Measurements from ENCODE around the gene TBC1D9B. TPM values are rescaled to one million over a fixed set of nuclear protein-coding genes. Genes with fewer than 3 reads are reported as not detected.

TBC1D9B gene
- total RNA-seq, 1 experiment from 2014 or later, result 44.9 TPM

DNA sequence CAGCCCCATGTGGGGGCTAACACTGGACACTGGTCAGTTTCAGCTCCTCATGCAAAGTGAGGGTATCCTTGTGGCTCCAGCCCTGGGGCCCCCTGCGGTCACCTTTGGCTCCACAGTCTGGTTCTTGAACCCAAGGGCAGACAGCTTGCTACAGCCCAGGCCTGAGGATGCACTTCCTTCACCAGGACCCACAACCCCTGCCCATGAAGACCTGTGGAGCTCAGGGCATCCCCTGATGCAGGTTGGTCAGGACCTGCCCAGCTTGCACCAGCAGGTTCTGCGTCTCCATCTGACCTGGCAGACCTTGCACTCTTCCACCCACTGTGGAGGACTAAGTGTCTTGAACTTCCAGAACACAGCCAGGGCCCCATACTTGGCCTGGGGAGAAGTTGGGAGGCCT is 45.4 kb downstream of the TBC1D9B start:
- Histone ChIP-seq H3K79me2 (ENCODE audit: low read length) (peaks cover 10% of the 10 kb centered on the region), H3K36me3 (ENCODE audit: low read depth, low read length) (no peaks in the 10 kb centered on the region; the same call in 1 of the 2 replicates), H3K4me3 (ENCODE audit: low read length) (no peak overlapping the region), H3K4me1 (ENCODE audit: insufficient read depth, low read length) (no peaks in the 10 kb centered on the region), H3K4me2 (ENCODE audit: low read length) (no peak overlapping the region), H3K27ac (ENCODE audit: low read length) (no peak overlapping the region), H3K9me2 (replicated peaks; ENCODE audit: low read length) (no peaks in the 10 kb centered on the region), H3K27me3 (ENCODE audit: low read length) (no peaks in the 10 kb centered on the region), H3K9ac (ENCODE audit: low read length) (no peak overlapping the region), H4K20me1 (ENCODE audit: low read length) (no peaks in the 10 kb centered on the region), H3K9me3 (ENCODE audit: low read length) (no peaks in the 10 kb centered on the region), H3F3A (ENCODE audit: low read length, unreplicated experiment) (no peaks in the 10 kb centered on the region), H2AFZ (ENCODE audit: low read length) (no peak overlapping the region)
- TF ChIP-seq, protein P1, sequence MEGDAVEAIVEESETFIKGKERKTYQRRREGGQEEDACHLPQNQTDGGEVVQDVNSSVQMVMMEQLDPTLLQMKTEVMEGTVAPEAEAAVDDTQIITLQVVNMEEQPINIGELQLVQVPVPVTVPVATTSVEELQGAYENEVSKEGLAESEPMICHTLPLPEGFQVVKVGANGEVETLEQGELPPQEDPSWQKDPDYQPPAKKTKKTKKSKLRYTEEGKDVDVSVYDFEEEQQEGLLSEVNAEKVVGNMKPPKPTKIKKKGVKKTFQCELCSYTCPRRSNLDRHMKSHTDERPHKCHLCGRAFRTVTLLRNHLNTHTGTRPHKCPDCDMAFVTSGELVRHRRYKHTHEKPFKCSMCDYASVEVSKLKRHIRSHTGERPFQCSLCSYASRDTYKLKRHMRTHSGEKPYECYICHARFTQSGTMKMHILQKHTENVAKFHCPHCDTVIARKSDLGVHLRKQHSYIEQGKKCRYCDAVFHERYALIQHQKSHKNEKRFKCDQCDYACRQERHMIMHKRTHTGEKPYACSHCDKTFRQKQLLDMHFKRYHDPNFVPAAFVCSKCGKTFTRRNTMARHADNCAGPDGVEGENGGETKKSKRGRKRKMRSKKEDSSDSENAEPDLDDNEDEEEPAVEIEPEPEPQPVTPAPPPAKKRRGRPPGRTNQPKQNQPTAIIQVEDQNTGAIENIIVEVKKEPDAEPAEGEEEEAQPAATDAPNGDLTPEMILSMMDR (conservative IDR thresholded peaks at IDR 0.05; ENCODE audit: low read depth, low read length), result no peak
- TF ChIP-seq EZH2 (IDR thresholded peaks at IDR 0.05; ENCODE audit: low read length, unreplicated experiment), result no peak
- no peak for TF ChIP-seq EZH2phosphoT487 (IDR thresholded peaks at IDR 0.05; ENCODE audit: borderline replicate concordance, low read length)
- DNase-seq (no peak), ATAC-seq (no peak)
- ChIA-PET CTCF (no interaction called here), POLR2A (ENCODE audit: unreplicated experiment) (no interaction called here)
- TSS peak; percentile 9 for BruUV-seq (replicated peaks)
- intact Hi-C loops (cut with micrococcal nuclease), result no loop called here

DNA sequence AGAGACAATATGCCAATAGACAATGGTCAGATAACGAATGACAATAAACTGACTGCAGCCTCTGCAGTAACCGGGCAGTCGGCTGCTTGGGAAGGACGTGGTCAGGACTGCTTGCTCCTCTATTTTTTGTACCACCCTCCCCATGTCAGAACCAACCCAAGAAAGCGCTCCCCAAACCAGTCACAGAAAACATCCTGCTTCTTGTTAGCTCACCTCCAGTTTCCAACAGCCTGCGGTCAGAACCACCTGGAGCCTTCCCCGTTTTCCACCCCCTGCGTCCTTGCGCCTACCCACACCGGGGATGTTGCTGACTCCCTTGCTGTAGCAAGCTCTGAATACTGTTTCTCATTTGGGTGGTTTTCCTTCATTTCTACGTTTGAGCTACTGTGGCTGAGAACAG is 47.4 kb downstream of the TBC1D9B start:
- ATAC-seq (no peak), DNase-seq (no peak)
- H3K4me1 ChIP-seq (ENCODE audit: insufficient read depth, low read length), result no peaks in the 10 kb centered on the region
- no TSS peak for BruUV-seq (replicated peaks)
- peak overlapping the region; percentile 98 for H3K4me2 ChIP-seq (ENCODE audit: low read length)
- CTCF ChIA-PET, result no interaction called here
- POLR2A ChIA-PET (ENCODE audit: unreplicated experiment), result no interaction called here
- H3F3A ChIP-seq (ENCODE audit: low read length, unreplicated experiment), result no peaks in the 10 kb centered on the region
- no peaks in the 10 kb centered on the region for H3K27me3 ChIP-seq (ENCODE audit: low read length)
- H3K9me3 ChIP-seq (ENCODE audit: low read length), result no peaks in the 10 kb centered on the region
- intact Hi-C loops (cut with micrococcal nuclease), result no loop called here
- H2AFZ ChIP-seq (ENCODE audit: low read length), result no peak overlapping the region
- H3K79me2 ChIP-seq (ENCODE audit: low read length), result peaks cover 23% of the 10 kb centered on the region
- no peaks in the 10 kb centered on the region; the same call in 1 of the 2 replicates for H3K36me3 ChIP-seq (ENCODE audit: low read depth, low read length)
- TF ChIP-seq, protein P1 (conservative IDR thresholded peaks at IDR 0.05; ENCODE audit: low read depth, low read length), result no peak
- TF ChIP-seq EZH2phosphoT487 (IDR thresholded peaks at IDR 0.05; ENCODE audit: borderline replicate concordance, low read length) (no peak), EZH2 (IDR thresholded peaks at IDR 0.05; ENCODE audit: low read length, unreplicated experiment) (no peak)
- no peaks in the 10 kb centered on the region for H4K20me1 ChIP-seq (ENCODE audit: low read length)
- H3K9ac ChIP-seq (ENCODE audit: low read length), result no peak overlapping the region
- H3K4me3 ChIP-seq (ENCODE audit: low read length), result peak overlapping the region; percentile 95; the same call in 1 of the 2 replicates
- no peak overlapping the region for H3K27ac ChIP-seq (ENCODE audit: low read length)
- H3K9me2 ChIP-seq (replicated peaks; ENCODE audit: low read length), result no peaks in the 10 kb centered on the region

DNA sequence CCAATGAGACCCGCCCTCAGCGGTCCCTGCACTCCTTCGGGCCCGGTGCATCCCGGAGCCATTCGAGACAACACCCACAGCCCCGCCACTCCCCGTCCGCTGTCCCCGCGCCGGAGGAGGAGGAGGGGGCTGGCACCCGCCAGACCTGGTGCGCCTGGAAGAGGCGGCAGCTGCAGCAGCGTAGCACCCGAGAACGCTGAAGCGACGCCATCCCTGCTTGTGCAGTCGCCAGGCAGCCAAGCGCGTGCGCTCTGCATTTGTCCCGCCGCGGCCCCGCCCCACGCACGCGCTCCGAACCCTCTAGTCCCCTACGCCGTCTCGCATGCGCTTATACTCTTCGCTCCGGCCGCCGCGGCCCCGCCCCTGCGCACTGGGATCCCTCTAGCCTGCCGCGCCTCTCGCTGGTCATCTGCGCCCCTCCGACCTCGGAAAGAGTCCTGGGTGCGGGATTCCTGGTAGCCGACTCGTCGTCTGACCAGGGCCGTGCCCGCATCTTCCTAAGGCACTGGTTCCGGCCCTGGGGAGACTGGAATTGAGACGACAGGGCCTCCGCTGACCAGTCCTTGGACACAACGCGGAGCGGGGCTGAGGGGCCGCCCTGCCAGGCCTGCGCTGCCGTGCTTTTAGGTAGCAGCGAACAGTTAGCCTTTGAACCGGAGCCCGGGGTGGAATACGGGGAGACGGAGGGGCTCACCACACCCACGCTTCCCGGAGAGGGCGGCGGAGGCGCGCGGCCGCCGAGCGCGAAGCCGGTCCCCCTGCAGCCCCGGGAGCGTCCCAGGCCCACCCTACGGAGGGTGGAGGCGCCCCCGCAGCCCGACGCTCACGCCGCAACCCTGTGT is 48.9 kb downstream of the TBC1D9B start, which contains the start of gene MRNIP:
MRNIP (minus strand) TSS at position 232 of the 842 bp plus-strand sequence; CDS start at position 211, 21 bp downstream.
- Histone ChIP-seq H3K9ac (ENCODE audit: low read length) (peak within 1 kb of the TSS; percentile 69), H4K20me1 (ENCODE audit: low read length) (no peaks in the 10 kb centered on the region), H3K9me2 (replicated peaks; ENCODE audit: low read length) (no peaks in the 10 kb centered on the region), H3K4me2 (ENCODE audit: low read length) (peak within 1 kb of the TSS; percentile 98), H3K4me1 (ENCODE audit: insufficient read depth, low read length) (no peaks in the 10 kb centered on the region), H3K27me3 (ENCODE audit: low read length) (no peaks in the 10 kb centered on the region), H3K79me2 (ENCODE audit: low read length) (peaks cover 30% of the 10 kb centered on the region), H3F3A (ENCODE audit: low read length, unreplicated experiment) (no peaks in the 10 kb centered on the region), H3K36me3 (ENCODE audit: low read depth, low read length) (no peaks in the 10 kb centered on the region), H2AFZ (ENCODE audit: low read length) (peak within 1 kb of the TSS; percentile 98), H3K9me3 (ENCODE audit: low read length) (no peaks in the 10 kb centered on the region), H3K4me3 (ENCODE audit: low read length) (peak within 1 kb of the TSS; percentile 95), H3K27ac (ENCODE audit: low read length) (no peak within 1 kb of the TSS)
- DNase-seq (peak; percentile 88), ATAC-seq (peak; percentile 94)
- BruUV-seq (replicated peaks), result TSS peak; percentile 75
- CTCF ChIA-PET, result no interaction called here
- POLR2A ChIA-PET (ENCODE audit: unreplicated experiment), result no interaction called here
- TF ChIP-seq EZH2 (IDR thresholded peaks at IDR 0.05; ENCODE audit: low read length, unreplicated experiment), result no peak
- TF ChIP-seq EZH2phosphoT487 (IDR thresholded peaks at IDR 0.05; ENCODE audit: borderline replicate concordance, low read length), result no peak
- TF ChIP-seq, protein P1 (conservative IDR thresholded peaks at IDR 0.05; ENCODE audit: low read depth, low read length), result no peak
- intact Hi-C loops (cut with micrococcal nuclease), result loop anchor here (5.0 kb wide), 1 partner anchor 52 kb away; the partner anchor contains the start of gene MGAT4B
